VCaP (cell line): Measurements from ENCODE around the gene RNF182.

Experiments used
- H3K27ac ChIP-seq: fragments of 450-650 bp; 2 replicates; pipeline ENCODE4 v1.5.1; 2017
- CTCF ChIP-seq: fragments of 450-650 bp; conservative IDR thresholded peaks from 2 replicates; pipeline ENCODE4 v1.5.1; 2017; ENCODE audit warnings: mild to moderate bottlenecking, moderate library complexity

RNF182 gene

DNA sequence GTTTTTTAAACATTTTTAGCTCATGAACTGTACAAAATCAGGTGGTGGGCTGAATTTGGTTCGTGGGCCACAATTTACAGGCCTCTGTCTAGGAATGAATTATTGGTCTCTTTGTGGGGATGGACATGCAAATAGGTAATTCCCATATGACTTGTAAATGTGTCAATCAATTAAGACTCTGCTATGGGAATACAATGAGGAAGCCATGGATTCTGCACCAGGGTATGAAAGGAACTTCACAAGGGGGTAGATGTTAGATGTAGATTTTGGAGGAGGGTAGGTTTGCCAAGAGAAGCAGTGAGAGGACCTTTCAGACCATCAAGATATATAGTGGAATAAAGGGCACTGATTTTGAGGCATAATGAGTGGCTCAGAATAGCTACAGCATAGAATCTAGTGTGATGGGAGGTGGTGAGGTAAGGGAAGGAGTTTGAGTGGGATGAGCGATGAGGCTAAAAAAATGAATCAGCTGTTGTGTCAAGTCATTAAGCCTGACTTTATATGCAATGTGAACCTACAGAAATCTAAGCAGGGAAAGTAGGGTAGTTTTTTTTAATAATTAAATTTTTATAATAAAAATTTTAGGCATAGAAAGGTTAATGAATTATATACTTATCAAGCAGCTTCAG is 32.6 kb upstream of the RNF182 start:
- no peak overlapping the region for H3K27ac ChIP-seq
- TF ChIP-seq CTCF = no peak

DNA sequence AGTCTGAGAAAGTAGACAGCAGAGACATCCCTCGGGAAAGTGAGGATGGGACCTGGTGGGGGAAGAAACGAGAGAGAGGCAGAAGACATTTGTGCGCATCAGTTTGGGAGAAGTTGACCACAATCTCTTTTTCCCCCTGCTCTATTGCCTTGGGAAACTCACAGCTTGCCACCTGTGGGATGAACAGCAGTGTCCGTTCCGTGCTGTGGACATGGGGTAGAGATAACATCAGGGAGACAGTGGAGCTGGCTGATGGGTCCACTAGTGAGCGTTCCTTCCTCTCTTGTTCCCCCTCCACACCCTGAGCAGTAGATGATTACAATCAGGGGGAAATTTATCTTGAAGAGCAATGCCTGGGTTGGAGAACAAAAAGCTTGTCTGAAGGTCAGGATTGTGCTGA is 21.8 kb upstream of the RNF182 start:
- no peak for TF ChIP-seq CTCF
- H3K27ac ChIP-seq = no peak overlapping the region

DNA sequence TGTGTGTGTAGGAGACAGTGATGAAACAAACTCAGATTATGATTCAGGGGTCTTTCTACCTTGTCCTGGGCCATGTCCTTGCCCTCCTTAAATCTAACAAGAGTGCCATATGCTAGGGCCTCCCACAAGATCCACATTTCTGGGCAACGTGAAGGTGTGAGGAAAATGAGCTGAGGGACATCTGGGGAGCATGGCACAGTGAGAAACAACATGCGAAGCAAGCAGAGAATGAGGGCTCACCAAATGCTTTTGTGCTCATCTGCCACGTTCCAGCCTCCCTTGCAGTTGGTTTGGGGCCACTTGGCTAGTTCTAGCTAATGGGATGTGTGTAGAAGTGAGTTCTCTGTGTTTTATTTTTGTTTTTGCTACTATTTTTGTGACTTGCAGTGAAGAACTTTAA is 21.4 kb upstream of the RNF182 start:
- no peak for TF ChIP-seq CTCF
- no peak overlapping the region for H3K27ac ChIP-seq

- no peak for TF ChIP-seq CTCF
- H3K27ac ChIP-seq = no peak overlapping the region
These were observed 17.8 kb upstream of the RNF182 start for GRCh38 chr6:13907001-13907350.

GRCh38 chr6:13907614-13908215 is 17.0 kb upstream of the RNF182 start:
- H3K27ac ChIP-seq = no peak overlapping the region
- TF ChIP-seq CTCF = no peak

DNA sequence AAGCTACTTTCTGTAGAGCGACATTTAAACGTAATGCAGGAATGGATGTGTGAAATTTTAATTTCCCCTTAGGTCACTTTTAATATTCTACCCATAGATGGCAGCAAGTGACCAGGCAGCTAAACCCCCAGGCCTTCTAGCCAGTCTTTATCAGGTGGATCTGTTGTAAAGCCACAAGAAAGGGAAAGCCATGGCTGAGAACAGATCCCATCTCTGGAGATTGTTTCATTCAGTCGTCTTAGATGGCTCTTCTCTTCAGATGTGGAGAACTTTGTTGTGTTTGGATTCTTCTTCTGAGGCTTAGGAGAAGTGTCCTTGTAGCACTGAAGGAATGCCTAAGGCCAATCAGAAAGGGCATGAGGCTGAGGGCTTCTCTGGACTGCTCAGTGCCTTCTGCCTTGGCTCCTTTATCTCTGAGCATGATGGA is 15.8 kb upstream of the RNF182 start:
- TF ChIP-seq CTCF = peak; percentile 73

GRCh38 chr6:13910443-13910842 is 14.3 kb upstream of the RNF182 start:
- no peak for TF ChIP-seq CTCF

More for the DNA sequence above, 15.8 kb upstream of the RNF182 start:
- H3K27ac ChIP-seq = no peak overlapping the region

More at GRCh38 chr6:13910443-13910842, 14.3 kb upstream of the RNF182 start:
- no peak overlapping the region for H3K27ac ChIP-seq
